Vagina (tissue), 2 donors: ENCODE data around the gene ABCC8.

Source experiments
- POLR2A ChIP-seq, 2 donors: fragments of 450-650 bp; IDR thresholded peaks; one replicate each; pipeline ENCODE4 v1.6.1; 2017; ENCODE audit warnings: antibody characterized with exemption in 2 of 2, mild to moderate bottlenecking in 2 of 2, moderate library complexity in 2 of 2
- POLR2AphosphoS5 ChIP-seq, 2 donors: sonication (generic); formaldehyde crosslinking; IDR thresholded peaks; one replicate each; pipeline ENCODE4 v1.9.0; 2017; ENCODE audit warnings: antibody characterized with exemption in 2 of 2, mild to moderate bottlenecking in 2 of 2, low read depth in 1 of 2; ENCODE audit not compliant: insufficient read depth in 1 of 2
- TF ChIP-seq, protein P1 (sequence below), 3 experiments: fragments of 450-650 bp in 2 of 3; fragments of 200-600 bp in 1 of 3; sonication (generic) in 1 of 3; IDR thresholded peaks; one replicate each; pipeline ENCODE4 v1.5.1; 2017 to 2019; ENCODE audit warnings: antibody characterized with exemption in 3 of 3, mild to moderate bottlenecking in 2 of 3, moderate library complexity in 2 of 3

- TF ChIP-seq, protein P1, sequence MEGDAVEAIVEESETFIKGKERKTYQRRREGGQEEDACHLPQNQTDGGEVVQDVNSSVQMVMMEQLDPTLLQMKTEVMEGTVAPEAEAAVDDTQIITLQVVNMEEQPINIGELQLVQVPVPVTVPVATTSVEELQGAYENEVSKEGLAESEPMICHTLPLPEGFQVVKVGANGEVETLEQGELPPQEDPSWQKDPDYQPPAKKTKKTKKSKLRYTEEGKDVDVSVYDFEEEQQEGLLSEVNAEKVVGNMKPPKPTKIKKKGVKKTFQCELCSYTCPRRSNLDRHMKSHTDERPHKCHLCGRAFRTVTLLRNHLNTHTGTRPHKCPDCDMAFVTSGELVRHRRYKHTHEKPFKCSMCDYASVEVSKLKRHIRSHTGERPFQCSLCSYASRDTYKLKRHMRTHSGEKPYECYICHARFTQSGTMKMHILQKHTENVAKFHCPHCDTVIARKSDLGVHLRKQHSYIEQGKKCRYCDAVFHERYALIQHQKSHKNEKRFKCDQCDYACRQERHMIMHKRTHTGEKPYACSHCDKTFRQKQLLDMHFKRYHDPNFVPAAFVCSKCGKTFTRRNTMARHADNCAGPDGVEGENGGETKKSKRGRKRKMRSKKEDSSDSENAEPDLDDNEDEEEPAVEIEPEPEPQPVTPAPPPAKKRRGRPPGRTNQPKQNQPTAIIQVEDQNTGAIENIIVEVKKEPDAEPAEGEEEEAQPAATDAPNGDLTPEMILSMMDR (IDR thresholded peaks at IDR 0.05): no peak
- TF ChIP-seq POLR2A (IDR thresholded peaks at IDR 0.05) (no peak), POLR2AphosphoS5 (IDR thresholded peaks at IDR 0.05; ENCODE audit: insufficient read depth in 1 of 2, low read depth in 1 of 2) (no peak)
Observed at GRCh38 chr11:17369684-17370243, 106.9 kb downstream of the ABCC8 start.
